NCI-H2196 treated with DMSO at 0.1 percent for 48 hours (cell line): ENCODE data around the gene MEIS2.

Experiments used
- DNase-seq: peaks from one replicate; lab custom pipeline; 2025; ENCODE audit not compliant: unreplicated experiment; lab: John Stamatoyannopoulos, UW

Gene MEIS2

GRCh38 chr15:37100109-37100965 is at the start of gene MEIS2:
Gene MEIS2, minus strand, starts transcription at chr15:37100549. Its CDS starts 1,083 bp downstream, at chr15:37099466.
- peak; percentile 30 for DNase-seq

- DNase-seq, result no peak
These were observed 48.8 kb upstream of the MEIS2 start for GRCh38 chr15:37149146-37149545.

- DNase-seq, result no peak
These were observed 48.4 kb upstream of the MEIS2 start for GRCh38 chr15:37148714-37149113.

GRCh38 chr15:37143351-37143750 is 43.0 kb upstream of the MEIS2 start:
- DNase-seq, result no peak

GRCh38 chr15:37142371-37142770 is 42.0 kb upstream of the MEIS2 start:
- DNase-seq, result no peak

GRCh38 chr15:37140531-37141058 is 40.2 kb upstream of the MEIS2 start:
- no peak for DNase-seq

GRCh38 chr15:37138591-37139215 is 38.4 kb upstream of the MEIS2 start:
- no peak for DNase-seq

GRCh38 chr15:37137221-37137620 is 36.9 kb upstream of the MEIS2 start:
- DNase-seq, result no peak

- DNase-seq, result no peak
These were observed 36.3 kb upstream of the MEIS2 start for GRCh38 chr15:37136666-37137065.

- no peak for DNase-seq
These were observed 34.9 kb upstream of the MEIS2 start for GRCh38 chr15:37135225-37135624.

GRCh38 chr15:37134699-37135131 is 34.4 kb upstream of the MEIS2 start:
- DNase-seq, result no peak

- no peak for DNase-seq
These were observed 33.9 kb upstream of the MEIS2 start for GRCh38 chr15:37134244-37134643.

GRCh38 chr15:37133602-37134001 is 33.3 kb upstream of the MEIS2 start:
- DNase-seq, result no peak

GRCh38 chr15:37132826-37133417 is 32.6 kb upstream of the MEIS2 start:
- DNase-seq, result no peak

- no peak for DNase-seq
These were observed 31.3 kb upstream of the MEIS2 start for GRCh38 chr15:37131621-37132020.

- DNase-seq, result no peak
These were observed 30.0 kb upstream of the MEIS2 start for GRCh38 chr15:37130356-37130755.

- no peak for DNase-seq
These were observed 24.8 kb upstream of the MEIS2 start for GRCh38 chr15:37125143-37125542.

- no peak for DNase-seq
These were observed 24.0 kb upstream of the MEIS2 start for GRCh38 chr15:37124331-37124730.

- no peak for DNase-seq
These were observed 22.4 kb upstream of the MEIS2 start for GRCh38 chr15:37122703-37123102.

- DNase-seq, result no peak
These were observed 21.1 kb upstream of the MEIS2 start for GRCh38 chr15:37121492-37121891.

GRCh38 chr15:37117030-37117429 is 16.7 kb upstream of the MEIS2 start:
- DNase-seq, result no peak

- DNase-seq, result no peak
These were observed 15.2 kb upstream of the MEIS2 start for GRCh38 chr15:37115538-37115937.
